GM20431 (cell line): ENCODE measurements around the gene CSTPP1.
"Not testable (repeated sequence)": the region's sequence is repeated elsewhere in the genome, so short reads cannot be mapped to it uniquely, and the experiment has no call there.

Source experiments
- in situ Hi-C: fragments of 300-500 bp; cut with MseI, MboI; formaldehyde crosslinking; loops from one replicate; pipeline ENCODE4 v1.15.0; 2020; ENCODE audit warnings: low sequenced_read_pairs; ENCODE audit not compliant: unreplicated experiment

The CSTPP1 gene

DNA sequence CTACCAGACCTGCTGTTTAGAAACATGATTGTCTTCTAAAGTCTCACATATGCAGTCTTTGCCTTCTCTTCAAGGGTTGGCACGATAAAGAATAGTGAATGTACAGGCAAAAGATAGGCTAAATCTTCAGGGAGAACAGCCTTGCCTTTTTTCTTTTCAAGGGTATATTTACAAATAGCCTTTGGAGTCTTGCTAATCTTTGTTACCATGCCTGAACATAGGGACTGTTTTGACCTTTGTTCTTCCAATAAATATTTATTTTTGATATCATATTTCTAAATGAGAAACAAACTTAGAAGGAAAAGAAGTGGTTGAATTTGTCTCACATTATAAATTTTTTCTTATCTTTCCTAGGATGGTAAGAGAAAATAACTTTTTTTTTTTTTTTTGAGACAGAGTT lies 12.7 kb downstream of the CSTPP1 start:
- in situ Hi-C loops, result no loop called here

DNA sequence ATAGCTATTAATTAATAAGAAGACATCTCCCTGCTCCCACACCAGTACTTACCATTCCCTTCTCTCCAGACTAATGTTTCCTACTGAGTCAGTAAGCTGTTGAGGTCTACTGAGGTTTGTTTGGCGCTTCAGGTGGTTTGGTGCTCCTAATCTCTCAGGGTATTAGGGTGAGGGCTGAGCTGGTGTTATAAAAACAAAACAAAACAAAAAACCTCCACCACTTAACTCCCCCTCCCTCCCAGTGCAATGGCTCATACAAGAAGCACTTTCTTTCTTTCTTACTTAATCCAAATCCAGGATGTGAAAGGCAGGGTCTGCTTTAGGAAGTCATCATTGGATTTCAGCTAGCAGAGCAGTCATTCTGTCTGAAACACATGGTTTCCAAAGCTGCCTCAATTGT lies 15.3 kb downstream of the CSTPP1 start:
- in situ Hi-C loops, result no loop called here

DNA sequence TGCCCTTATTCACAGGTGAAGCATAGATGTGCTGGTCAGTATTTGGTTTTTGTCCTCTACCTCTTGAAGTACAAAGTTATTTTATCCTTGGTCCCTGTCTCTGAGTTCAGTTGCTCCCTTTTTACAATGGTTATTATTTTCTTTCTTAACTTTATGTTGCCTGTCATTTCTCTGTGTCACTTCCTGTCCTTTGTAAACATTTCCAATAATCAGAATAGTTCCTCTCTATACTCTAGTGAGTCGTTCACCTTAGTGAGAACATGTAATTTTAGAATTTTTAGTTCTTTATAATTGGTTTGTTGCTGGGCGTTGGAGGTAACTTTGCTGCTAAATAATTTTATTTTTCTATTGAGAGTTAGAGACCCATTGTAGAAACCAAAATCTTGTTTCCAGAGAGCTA lies 16.0 kb downstream of the CSTPP1 start:
- in situ Hi-C loops, result no loop called here

DNA sequence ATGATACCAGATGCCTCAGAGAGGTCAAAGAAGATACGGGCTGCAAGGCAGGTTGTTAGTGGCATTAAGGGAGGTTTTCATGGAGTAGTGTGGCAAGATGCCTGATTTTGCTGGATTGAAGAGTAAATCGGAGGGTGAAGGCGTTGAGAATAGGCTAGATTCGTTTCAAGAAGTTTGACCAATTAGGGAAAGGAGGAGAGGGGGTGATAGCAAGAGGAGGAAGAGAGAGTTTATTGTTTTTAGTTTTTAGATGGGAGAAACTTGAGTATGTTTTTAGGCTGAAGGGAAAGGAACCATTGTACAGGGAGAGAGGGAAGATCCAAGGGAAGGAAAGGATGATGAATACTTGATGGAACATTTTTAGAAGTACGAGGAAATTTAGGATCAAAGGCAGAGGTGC lies 16.5 kb downstream of the CSTPP1 start:
- in situ Hi-C loops, result no loop called here

DNA sequence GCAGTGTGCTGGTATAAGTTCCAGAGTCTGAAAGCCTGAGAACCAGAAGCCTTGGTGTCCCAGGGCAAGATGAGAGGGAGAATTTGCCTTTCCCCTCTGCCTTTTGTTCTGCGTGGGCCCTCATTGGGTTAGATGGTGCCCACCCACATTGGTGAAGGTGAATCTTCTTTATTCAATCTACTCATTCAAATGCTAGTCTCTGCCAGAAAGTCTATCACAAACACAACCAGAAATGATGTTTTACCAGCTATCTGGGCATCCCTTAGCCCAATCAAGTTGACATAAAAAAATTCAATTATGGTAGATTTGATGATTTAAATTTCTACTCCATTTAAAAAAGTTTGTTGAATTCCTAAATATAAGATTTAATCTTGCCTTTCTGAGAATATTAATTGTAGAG lies 22.2 kb downstream of the CSTPP1 start:
- in situ Hi-C loops, result no loop called here

DNA sequence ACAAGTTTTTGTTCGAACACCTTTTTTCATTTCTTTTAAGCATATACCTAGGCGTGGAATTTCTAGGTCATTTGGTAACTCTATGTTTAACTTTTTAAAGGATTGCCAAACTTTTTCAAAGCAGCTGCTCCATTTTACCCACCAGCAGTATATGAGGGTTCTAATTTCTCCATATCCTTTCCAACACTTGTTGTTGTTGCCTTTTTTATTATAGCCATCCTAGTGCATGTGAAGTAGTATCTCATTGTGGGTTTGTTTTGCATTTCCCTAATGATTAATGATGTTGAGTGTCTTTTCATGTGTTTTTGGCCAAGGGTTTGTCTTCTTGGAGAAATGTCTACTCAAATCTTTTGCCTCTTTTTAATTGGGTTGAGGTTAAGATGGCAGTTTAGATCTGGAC lies 24.5 kb downstream of the CSTPP1 start:
- in situ Hi-C loops, result no loop called here

DNA sequence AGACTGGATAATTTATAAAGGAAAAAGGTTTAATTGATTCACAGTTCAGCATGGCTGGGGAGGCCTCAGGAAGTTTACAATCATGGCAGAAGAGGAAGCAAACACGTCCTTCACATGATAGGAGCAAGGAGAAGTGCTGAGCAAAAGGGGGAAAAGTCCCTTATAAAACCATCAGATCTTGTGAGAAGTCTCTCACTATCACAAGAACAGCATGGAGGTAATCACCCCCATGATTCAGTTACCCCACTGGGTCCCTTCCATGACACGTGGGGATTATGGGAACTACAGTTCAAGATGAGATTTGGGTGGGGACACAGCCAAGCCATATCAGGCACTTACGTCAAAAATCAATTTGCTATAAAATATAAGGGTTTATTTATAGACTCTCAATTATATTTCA lies 25.3 kb downstream of the CSTPP1 start:
- in situ Hi-C loops, result not testable (repeated sequence)

DNA sequence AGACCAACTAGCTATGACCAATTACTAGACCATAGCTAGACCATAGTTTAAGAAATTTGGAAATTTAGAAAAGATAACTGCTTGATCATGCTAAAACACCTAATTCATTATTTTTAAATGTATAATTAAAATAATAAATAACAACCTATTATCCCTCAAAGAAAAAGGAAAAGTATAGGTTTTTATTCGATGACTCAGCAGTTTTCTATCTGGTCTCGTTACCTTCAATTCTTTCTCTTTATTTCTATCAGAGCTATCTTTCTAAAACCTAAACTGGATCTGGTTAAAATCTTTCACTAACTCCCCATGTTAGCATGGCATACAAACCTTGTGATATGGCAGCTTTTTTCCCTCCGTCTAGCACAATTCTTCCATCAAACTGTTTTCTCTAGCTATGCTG lies 27.3 kb downstream of the CSTPP1 start:
- in situ Hi-C loops, result no loop called here

DNA sequence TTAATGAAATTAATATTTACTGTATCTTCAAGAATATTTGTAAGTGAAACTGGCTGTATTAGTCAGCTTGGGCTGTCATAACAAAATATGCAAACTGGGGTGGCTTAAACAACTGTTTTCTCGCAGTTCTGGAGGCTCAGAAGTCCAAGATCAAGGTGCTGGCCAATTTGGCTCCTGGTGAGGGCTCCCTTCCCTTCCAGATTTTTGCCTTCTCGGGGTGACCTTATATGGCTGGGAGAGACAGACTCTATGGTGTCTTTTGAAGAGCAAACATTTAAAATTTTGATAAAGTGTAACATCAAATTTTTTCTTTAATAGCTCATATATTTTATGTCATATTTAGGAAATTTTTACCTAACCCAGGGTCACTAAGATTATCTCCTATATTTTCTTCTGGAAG lies 30.2 kb downstream of the CSTPP1 start:
- in situ Hi-C loops, result no loop called here

DNA sequence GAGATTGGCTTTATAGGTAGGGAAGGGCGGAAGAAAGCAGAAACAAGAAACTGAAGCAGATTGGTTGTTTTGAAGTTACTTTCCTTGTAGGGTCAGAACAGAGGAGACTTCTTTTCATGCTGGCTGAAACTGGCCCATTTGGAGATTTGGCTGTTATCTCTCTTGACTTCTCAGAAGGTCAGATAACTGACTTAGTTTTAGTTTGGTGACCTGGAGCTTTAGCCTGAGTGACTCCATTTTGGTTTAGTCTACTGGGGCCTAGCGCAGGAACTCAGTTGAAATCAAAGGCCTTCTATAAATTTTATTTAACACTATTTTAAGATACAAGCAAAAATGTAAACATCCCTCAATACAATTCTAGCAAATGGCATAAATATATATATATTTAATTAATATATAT lies 31.4 kb downstream of the CSTPP1 start:
- in situ Hi-C loops, result no loop called here

DNA sequence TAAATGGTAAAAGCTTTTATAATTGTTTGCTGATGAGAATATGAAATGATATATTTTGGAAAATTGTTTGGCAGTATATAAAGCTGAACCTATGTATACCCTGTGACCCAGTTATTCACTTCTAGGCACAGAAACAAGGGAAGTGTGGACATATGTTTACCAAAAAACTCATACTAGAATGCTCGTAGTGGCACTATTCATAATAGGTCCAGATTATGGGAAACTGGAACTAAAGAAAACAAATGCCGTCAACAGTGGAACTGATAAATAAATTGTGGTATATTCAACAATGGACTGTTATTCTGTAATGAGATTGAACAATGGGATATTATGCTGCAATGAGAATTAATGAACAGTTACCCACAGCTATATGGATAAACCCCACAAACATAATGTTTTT lies 32.8 kb downstream of the CSTPP1 start:
- in situ Hi-C loops, result no loop called here

DNA sequence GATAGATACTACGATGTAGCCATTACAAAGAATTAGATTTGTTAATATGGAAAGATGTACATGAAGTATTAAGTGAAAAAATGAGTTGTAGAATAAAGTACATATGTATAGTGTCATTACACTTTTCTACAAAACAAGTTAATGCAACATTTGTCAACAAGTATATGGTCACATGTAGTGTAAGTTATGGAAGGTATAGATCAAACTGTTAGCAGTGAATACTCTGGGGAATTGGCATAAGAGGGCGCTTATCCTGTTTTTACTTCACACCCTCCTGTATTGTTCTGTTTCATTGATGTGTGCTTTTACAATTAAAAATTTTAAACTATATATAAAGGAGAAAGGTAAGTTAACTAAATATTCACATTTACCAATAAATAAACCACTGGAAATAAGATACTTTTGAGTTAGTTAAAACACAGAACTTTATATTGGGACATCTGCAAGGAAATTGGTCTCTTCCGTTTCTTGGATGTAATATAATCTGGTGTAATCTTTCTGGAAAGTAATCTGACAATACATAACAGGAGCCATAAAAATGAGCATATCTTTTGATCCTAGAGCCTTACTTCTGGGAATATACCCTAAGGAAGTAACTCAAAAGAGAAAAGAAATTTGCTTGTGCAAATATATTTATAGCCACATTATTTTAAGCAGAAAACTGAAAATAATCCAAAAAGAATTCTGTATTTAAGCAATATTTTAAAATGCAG lies 34.5 kb downstream of the CSTPP1 start:
- in situ Hi-C loops, result no loop called here

DNA sequence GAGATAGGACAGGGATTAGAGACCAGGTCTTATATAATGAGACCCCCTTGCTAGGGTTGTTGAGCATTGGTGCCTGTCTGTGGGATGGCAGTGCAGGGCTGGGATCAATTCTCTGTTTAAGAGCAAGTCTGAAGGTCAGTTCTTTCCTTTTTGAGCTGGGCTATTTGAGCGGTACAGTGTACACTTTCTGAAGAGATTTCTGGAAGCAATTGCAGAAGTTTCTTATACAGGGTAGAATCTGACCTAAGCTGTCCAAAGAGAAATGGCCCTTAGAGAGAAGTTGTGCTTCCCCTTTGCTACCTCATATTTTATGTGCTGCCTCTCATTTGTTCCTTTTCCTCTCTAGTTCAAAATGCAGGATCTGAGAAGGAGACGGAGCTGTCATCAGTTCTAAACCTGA lies 35.8 kb downstream of the CSTPP1 start:
- in situ Hi-C loops, result no loop called here

DNA sequence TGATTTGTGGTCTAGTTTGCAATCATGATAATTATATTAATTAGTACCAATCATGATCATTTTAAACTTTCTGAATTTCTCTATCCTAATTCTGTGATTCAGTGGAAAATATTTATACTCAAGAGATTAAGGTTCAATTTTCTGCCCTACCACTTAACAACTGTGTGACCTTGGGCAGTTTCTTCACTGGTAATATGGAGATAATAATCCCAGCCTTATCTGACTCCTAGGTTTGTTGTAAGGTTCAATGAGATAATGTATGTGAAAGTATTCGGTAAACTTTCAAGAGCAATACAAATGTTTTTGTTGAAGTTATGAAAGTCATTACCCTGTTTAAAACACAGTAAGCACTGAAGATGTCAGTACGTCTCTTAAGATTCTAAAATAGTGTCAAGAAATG lies 36.3 kb downstream of the CSTPP1 start:
- in situ Hi-C loops, result no loop called here

DNA sequence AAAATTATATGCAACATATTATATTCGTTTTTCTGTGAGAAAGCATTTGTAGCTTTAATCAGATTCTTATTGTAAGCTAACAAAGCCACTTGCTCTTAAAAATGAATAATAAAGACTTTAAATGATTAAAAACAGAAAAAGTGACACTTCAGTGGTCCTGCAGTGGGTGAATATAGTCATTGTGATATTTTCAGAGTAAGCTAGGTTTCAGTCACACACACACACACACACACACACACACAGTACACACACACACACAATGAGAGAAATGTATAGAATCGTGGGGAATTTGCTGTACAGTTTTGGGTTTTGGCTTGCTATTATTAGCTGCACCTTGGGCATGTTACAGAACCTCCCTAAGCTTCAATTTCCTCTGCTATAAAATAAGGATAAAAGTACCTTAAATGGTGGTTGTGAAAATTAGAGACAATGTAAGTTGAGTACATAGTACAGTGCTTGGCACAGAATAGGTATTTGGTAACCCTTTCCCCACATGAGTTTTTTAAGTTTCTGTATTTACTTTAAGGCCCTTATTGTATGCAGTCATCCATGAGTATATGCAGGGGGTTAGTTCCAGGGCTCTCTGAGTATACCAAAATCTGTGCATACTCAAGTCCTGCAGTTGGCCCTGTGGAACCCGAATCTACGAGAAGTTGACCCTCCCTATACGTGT lies 39.8 kb downstream of the CSTPP1 start:
- in situ Hi-C loops, result no loop called here

DNA sequence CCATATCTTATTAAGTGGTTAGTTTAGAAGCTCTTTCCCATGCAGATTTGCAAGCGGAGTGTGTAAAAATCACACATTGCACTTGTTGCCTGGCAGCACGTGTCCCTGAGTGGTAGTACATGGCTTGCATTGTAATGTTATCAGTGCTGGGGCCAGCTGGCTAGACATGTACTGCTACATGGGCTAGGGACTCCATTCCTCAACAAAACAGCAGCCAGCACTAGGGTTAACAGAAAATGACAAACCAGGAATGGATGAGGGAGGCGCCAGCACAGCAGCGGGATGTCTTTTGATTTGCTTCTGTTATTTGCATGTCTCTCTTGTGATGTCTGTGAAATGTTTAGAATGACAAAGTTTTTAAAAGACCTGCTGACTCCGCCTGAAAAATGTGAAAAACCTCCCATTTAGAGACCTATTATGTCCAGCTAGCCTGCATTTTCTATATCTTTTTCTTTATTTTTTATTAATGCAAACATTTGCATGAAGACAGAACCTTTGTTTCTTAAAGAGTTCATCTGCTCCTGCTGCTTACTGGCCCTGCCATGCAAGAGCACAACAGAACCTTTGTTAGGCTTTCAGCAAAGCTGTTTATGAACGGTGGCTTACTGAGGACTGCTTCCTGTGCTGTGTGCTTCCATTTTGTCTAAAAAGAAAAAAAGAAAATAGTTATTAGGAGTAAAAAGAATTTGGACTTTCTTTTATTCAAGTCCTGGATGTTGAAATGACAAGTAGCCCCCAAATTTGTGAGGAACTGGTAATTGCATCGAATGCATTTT lies 40.7 kb downstream of the CSTPP1 start:
- in situ Hi-C loops, result no loop called here

DNA sequence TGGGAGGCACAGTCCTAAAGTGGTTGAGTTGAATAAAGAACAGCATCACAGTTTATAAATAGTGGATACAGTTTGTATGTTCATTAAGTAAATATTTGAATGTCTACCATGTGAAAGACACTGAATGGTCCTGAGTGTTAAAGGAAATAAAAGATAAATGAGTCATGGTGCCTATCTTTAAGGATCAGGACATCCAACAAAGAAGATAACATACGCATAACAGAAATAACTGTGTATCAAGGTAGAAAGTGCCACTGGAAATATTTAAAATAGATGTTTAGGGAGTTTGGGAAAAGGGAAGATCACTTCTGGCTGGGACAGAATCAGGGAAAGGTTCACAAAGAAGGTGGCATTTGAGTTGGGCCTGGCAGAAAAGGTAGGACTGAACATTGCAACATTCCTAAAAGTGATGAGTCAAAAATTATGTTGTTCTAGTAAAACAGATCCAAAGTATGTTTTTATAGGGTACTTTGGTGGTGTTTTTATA lies 41.5 kb downstream of the CSTPP1 start:
- in situ Hi-C loops, result no loop called here

DNA sequence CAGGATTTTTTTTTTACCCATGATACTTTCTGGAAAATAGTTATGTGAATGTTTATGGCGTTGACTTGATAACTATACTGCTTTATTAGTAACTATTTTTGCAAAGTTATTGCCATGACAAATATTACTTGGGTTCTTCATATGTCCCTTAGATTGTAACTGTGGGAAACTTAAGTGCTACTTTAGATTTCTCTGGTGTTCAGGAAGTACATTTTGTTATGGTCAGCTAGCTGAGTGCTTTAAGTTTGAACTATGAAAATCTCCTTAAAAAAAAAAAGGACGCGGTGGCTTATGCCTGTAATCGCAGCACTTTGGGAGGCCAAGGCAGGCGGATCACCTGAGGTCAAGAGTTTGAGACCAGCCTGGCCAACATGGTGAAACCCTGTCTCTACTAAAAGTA lies 42.8 kb downstream of the CSTPP1 start:
- in situ Hi-C loops, result no loop called here

DNA sequence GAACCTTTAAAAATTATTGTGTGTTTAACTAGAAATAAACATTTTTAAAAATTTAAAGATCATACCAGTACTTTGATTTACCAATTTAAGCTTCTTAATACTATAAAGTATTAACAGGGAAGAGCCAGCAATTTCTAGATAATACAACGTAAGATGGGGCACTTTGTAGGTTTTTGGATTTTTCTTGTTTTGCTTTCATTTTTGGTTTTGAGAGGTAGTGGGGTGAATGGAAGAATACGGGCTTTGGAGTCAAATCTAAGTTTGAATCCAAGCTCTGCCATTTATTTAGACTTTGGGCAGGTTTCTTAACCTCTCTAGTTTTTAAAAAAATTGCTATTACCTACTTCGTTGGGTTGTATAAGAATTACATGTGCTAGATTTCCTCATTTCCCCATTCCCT lies 44.9 kb downstream of the CSTPP1 start:
- in situ Hi-C loops, result no loop called here

DNA sequence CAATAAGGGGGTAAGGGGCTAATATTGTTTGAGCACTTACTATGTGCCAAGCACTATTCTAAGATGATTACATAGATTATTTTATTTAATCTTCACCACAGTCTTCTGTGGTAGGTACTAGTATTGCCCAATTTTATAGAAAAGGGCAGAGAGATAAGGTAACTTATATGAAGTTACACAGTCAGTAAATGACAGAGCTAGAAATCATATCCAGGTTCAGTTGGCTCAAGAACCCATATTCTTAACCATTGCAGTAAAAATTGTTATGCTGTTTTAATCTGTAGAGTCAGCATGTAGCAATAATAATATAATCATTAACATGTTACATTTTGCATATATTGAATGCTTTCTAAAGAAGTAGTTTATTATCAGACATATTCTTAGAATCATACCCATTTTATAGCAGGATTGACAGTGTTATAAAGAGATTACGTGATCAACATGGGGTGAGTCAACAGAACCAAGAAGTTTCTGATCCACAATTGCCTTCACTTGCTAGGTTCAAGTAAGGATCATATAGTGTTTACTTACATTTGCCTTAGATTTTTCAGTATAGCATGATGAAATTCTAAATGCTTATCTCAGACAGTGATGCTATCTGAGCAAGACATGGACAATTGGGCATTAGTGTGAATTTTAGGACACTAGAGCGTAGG lies 46.4 kb downstream of the CSTPP1 start:
- in situ Hi-C loops, result no loop called here

DNA sequence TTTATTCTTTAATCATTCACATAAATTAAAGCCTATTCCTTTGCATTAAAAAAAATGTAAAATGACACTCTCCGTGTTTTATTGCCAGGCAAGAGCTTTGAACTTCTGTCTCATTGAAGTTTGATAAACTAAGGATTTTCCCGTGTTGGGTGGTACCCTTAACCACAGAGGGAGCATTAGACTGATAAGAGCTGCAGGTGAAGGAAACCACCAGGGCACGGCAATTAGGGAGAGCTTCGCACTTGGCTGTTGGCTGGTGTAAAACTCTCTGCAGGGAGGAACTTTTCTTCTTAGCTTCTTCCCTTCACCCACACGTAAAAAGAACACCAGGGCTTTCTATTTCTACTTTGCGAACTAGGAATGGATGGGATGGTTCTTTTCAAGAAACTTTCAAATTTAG lies 47.0 kb downstream of the CSTPP1 start:
- in situ Hi-C loops, result no loop called here
